ENCODE data around the gene MAS1L.
"Not testable (repeated sequence)": the region's sequence is repeated elsewhere in the genome, so short reads cannot be mapped to it uniquely, and the experiment has no call there.

MAS1L gene

DNA sequence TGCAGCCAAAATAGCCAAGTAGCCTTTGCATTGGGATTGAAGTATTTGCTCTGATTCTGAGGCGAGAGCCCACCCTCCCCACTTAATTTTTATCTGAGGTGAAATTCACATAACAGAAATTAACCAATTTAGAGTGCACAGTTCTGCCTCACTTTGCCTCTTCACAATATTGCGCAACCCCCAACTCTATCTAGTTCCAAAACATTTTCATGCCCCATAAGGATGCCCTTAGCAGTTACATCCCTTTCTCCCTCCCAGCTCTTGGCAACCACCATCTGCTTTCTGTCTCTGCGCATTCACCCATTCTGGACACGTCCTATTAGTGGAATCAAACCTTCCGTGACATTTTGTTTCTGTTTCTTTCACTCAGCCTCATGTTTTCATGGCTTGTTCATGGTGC is 9.0 kb downstream of the MAS1L start:
- DNase-seq = no peak

DNA sequence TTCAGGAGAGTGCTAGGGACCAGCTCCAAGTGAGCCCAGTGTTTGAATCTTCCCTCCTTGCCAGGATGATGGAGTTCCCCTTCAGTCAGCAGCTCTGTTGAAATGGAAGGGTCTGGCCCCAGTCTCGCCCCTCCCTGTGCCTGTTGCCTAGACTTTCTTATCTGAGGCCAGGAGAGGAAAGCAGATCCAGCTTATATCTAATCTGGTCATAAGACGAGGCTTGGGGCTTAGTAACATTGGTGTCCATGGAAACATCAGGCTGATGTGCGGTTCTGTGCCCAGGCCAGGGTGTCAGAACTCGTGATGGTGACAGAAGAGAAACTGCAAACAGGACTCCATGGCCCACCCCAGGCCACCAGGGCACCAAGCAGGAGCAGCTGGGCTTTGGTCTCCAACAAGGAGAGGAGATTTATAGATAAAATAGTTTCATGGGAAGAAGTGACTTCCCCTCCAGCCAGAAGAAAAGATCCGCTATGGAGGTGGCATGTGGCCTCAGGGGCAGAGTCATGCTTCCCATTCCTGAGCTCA is 9.8 kb downstream of the MAS1L start:
- no peak for DNase-seq

DNA sequence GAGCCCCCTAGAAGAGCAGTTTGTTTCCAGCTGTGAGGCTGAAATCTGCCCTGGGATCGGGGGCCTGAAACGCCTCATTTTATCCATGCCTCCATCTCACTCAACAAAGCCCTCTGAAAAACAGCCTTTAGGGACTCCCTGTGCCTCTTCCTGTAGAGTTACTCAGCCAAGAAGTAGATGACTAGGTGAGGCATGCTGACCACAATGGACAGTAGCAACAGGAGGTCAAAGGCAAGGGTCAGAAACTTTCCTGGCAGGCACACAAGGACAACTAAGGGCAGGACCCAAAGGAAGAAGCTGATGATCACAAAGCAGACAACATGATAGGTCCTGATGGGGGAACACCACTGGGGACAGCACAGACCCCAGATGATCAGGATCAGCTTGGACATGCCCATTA is 12.8 kb downstream of the MAS1L start:
- no peak for DNase-seq

DNA sequence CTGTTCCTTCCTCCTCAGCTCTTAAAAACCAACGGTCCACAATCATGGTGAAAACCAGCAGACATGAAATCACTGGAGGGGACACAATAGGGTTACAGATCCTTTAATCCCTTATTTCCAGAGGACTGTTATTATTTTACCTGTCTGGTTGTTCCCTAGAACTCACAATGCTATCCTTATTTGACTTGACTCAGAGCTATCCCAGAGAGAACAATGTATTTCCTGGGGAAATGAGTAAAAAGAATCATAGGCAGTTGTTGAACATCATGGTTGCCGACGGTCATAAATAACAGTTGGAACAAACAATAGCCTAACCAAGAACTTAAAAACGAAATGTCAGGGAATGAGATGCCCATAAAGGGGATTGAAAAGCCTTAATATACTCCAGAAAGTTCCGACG is 21.5 kb downstream of the MAS1L start:
- no peak for DNase-seq

DNA sequence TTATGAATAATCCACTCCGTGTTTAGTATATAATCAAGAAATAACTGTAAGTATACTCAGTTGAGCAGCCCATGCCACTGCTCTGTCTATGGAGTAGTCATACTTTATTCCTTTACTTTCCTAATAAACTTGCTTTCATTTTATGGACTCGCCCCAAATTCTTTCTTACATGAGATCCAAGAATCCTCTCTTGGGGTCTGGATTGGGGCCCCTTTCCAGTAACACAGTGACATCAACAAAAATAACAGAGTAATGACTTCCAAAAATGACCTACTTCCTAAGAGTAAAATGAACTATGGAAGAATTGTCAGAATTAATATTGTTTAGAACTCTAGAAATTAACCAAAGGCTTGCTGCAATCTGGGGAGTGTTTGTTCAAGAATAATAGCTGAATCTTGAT is 22.0 kb downstream of the MAS1L start:
- no peak for DNase-seq

DNA sequence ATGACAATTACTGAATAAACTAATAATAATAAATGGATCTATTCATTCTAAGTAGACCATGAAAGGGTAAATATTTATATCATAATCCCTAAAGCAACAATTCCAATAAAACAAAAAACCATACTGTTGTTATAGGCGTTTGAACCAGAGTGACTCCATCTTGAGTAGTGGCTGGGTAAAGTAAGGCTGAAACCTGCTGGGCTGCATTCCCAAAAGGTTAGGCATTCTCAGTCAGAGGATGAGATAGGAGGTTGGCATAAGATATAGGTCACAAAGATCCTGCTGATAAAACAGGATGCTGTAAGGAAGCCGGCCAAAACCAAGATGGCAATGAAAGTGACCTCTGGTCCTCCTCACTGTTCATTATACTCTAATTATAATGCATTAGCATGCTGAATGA is 22.5 kb downstream of the MAS1L start:
- DNase-seq = no peak

DNA sequence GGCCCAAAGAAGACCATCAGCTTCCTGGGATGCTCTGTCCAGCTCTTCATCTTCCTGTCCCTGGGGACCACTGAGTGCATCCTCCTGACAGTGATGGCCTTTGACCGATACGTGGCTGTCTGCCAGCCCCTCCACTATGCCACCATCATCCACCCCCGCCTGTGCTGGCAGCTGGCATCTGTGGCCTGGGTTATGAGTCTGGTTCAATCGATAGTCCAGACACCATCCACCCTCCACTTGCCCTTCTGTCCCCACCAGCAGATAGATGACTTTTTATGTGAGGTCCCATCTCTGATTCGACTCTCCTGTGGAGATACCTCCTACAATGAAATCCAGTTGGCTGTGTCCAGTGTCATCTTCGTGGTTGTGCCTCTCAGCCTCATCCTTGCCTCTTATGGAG is 25.7 kb downstream of the MAS1L start:
- no peak for DNase-seq

DNA sequence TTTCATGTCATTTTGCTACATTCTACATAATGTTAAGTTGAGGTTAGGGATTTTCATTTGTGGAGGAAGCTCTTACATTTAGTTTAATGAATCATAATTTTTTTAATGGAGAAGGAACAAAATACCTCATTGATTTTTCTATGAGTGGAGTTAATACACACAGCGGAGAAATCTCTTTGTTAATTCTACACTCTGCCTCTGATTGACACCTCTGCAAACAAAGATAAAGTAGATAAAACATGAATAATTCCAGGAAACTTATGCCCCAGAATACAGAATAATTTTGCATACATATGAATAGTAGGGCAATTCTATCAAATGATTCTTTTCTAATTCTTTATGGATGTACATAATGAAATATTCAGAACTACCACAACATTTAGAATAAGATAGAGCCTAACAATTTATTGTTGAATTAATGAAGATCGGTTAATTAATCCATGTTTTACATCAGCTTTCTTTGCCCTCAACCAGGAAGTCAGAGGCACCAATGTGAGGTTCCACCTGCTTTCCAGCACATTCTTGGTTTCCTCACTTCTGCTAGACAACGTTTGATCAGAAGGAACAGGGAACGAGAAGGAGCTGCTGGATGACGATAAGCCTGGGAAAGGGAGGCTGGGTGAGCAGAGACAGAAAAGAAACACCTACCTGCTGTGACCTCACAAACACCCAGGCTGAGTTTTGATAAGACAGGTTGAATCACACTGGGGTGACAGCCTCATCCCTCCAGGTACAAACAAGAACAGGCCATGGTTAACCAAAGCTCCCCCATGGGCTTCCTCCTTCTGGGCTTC is 26.5 kb downstream of the MAS1L start:
- no peak for DNase-seq

DNA sequence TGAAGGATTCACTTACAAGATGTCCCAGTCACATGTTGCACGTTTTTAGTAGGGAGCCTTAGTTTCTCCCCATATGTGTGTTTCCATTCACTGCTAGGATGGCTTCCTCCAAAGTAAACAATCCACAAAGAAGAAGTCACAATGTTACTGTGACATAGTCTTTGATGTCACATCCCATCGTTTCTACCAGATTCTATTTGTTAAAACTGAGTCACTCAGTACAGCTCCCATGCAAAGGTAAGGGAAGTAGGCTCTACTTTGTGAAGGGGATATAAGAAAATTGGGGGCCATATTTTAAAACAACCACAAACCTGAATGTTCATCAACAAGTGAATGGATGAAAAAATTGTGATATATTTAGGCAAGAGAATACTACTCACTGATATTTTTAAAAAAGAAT is 30.8 kb downstream of the MAS1L start, which contains the start of the genes OR11A1 and OR2H1:
Gene OR11A1, minus strand, starts transcription at position 101 of the 400 bp plus-strand sequence. CDS start 29,430 bp downstream, outside the sequence.
Gene OR2H1, plus strand, starts transcription at position 185 of the 400 bp plus-strand sequence. CDS start 4,615 bp downstream, outside the sequence.
- no peak for DNase-seq

DNA sequence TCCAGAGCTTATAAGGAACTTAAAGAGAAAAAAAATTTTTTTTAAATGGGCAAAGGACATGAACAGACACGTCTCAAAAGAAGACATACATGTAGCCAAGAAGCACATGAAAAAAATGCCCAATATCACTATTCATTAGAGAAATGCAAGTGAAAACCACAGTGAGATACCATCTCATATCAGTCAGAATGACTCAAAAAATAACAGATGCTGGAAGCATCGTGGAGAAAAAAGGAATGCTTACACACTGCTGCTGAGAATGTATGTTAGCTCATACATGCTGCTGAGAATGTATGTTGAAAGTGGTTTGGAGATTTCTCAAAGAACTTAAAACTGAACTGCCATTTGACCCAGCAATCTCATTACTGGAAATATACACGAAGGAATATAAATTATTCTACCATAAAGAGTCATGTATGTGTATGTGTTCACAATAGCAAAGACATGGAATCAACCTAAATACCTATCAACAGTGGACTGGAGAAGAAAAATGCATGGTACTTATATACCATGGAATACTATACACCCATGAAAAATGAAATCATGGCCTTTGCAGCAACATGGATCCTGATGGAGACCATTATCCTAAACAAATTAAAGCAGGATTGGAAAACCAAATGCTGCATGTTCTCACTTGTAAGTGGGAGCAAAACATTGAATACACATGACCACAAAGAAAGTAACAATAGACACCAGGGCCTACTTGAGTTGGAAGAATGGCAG is 36.1 kb downstream of the MAS1L start:
- no peak for DNase-seq

DNA sequence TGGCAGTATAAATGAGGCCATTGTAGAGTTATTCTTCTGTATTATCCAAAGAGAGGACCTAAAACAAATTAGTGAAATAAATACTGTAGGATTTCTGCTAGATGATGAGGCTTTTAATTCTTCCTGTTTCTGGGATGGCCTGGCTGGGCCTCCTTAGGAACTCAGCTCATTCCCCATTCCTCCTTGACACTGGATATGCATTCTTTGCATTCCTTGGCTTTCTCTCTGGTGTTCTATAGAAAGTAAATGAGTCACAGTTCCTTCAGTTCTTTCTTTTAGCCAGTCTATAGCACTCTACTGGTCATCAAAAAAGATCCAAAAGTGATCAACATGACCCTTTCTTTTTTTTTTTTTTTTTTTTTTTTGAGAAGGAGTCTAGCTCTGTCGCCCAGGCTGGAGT is 40.1 kb downstream of the MAS1L start:
- no peak for DNase-seq

DNA sequence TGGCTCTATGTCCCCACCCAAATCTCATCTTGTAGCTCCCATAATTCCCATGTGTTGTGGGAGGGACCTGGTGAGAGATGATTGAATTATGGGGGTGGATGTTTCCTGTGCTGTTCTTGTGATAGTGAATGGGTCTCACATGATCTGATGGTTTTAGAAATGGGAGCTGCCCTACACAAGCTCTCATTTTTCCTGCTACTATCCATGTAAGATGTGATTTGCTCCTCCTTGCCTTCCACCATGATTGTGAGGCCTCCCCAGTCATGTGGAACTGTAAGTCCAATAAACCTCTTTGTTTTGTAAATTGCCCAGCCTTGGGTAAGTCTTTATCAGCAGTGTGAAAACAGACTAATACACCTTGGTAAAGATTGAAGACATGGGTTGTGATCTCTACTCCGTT is 43.7 kb downstream of the MAS1L start:
- not testable (repeated sequence) for DNase-seq

DNA sequence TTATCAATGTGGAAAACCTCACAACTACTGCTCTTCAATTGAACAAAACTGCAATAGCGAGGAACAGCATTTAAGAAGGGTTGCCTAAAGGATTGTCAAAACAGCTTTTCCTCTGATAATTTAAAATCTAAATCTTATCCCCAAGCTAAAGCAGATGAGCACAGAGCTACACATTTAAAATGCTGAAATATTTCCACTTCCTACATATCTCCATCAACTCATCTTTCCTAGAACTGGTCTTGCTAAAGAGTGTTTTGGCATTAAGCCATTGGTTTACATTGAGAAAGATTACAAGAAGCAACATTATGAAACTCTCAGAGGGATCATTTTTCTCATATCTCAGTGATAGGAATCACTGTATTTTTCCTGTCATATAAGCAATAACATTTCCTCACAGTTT is 45.0 kb downstream of the MAS1L start:
- no peak for DNase-seq

DNA sequence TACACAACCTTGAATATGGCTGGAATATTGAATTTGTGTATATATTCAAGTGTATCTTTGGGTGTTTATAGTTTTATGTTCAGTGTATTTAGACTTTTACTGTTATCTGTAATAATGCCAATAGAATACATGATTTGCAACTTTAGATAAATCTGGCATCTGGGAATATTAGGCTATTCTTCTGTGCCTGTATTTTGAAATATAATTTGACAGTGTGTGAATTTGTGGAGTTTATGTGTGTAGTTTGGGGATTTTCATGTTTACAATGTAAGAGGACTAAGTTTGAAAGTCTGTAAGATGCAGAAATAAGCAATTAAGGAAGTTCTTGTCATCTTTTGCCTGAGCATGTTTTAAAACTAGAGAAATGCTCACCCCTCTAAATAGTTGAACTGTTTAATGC is 48.8 kb downstream of the MAS1L start, which contains the start of gene OR10C1:
Gene OR10C1, plus strand, starts transcription at position 301 of the 400 bp plus-strand sequence. CDS start 710 bp downstream, outside the sequence.
- DNase-seq = no peak

DNA sequence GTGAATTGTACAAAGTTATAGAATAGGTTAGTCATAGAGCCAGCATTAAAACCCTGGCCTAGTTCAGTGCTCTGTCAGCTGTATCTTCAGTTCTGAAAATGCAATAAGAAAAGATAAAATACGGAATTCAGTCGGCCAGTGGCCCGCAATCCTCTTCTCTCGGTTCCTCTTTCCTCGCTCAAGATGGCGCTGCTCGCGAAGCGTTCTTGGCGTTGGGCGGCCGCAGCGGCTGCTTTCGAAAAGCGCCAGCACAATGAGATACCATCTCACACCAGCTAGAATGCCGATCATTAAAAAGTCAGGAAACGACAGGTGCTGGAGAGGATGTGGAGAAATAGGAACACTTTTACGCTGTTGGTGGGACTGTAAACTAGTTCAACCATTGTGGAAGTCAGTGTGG is 51.0 kb downstream of the MAS1L start:
- DNase-seq = not testable (repeated sequence)

All from stimulated activated CD4-positive, alpha-beta T cell treated with anti-CD3 and anti-CD28 coated beads, Interleukin-4, amount 100 ng/mL, for 4 hours (primary cell).